Loucy (cell line): ENCODE results near the gene C2CD4B.

ENCODE experiments used
- EZH2phosphoT487 ChIP-seq: fragments of 200-600 bp; IDR thresholded peaks from 2 replicates; pipeline ENCODE4 v1.6.1; 2018; ENCODE audit warnings: antibody characterized with exemption, mild to moderate bottlenecking, moderate library complexity, borderline replicate concordance
- TF ChIP-seq, protein P1 (sequence below): fragments of 200-600 bp; sonication (generic); conservative IDR thresholded peaks from 2 replicates; pipeline ENCODE4 v1.5.1; 2014; ENCODE audit warnings: mild to moderate bottlenecking, antibody characterized with exemption, low read length

DNA sequence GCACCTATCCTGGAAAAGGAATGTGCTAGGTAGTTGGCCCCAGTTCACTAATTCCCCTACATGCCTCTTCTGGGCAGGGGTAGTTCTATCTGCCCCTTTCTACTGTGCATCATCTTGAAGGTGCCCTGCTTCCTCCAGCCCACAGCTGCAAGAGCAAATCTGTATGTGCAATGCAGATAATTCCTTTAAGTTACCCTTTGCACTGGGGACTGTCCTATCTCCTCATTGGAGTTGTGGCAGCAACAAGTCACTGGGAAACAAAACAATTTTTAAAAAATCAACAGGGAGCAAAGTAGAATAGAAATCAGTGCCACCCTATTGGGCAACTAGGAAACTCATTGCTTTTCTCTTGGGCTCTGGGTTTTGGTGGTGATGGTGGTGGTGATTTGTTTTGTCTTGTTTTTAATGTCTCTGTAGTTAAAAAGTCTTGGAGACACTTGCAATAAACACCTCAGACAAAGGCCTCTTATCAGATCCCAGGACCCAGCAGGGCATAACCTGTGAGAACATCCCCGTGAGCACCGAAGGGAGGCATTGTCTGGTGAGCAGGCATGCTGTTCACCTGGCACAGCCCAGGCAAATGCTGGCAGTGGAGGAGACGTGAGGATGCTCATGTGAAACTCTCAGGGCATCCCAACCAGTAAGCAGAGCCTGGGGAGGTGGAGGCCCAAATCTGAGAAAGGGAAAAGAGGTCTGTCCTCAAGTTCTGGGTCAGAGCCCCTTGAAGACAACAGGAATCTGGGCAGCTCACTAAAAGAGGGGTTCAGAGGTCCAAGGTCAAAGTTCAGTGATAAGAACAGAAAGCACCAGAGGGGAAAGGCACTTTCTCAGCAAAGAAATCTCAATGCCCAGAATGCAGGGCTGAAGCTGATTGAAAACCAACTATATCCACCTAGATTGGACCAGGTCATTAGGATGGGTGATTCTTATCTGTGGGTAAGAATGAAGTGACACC is 27.9 kb downstream of the C2CD4B start:
- TF ChIP-seq, protein P1, sequence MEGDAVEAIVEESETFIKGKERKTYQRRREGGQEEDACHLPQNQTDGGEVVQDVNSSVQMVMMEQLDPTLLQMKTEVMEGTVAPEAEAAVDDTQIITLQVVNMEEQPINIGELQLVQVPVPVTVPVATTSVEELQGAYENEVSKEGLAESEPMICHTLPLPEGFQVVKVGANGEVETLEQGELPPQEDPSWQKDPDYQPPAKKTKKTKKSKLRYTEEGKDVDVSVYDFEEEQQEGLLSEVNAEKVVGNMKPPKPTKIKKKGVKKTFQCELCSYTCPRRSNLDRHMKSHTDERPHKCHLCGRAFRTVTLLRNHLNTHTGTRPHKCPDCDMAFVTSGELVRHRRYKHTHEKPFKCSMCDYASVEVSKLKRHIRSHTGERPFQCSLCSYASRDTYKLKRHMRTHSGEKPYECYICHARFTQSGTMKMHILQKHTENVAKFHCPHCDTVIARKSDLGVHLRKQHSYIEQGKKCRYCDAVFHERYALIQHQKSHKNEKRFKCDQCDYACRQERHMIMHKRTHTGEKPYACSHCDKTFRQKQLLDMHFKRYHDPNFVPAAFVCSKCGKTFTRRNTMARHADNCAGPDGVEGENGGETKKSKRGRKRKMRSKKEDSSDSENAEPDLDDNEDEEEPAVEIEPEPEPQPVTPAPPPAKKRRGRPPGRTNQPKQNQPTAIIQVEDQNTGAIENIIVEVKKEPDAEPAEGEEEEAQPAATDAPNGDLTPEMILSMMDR = no peak
- no peak for TF ChIP-seq EZH2phosphoT487
